ENCODE results near the gene VIPAS39. TPM values are rescaled to one million over a fixed set of nuclear protein-coding genes. Genes with fewer than 3 reads are reported as not detected.

VIPAS39 gene
- total RNA-seq, 1 experiment from 2014 or later = 16.7 TPM

- TF ChIP-seq EZH2 (IDR thresholded peaks at IDR 0.05; ENCODE audit: borderline replicate concordance, low read depth, low read length, poor library complexity, severe bottlenecking) (no peak), CTCF (conservative IDR thresholded peaks at IDR 0.05; ENCODE audit: low read depth, low read length) (no peak)
- Histone ChIP-seq H3K9me3 (ENCODE audit: low read depth, low read length, poor library complexity, severe bottlenecking) (no peaks in the 10 kb centered on the region), H3K27ac (ENCODE audit: low read depth, low read length, poor library complexity, severe bottlenecking) (no peak overlapping the region), H3K4me1 (ENCODE audit: insufficient read depth, low read length, poor library complexity, severe bottlenecking) (no peaks in the 10 kb centered on the region), H3K4me3 (ENCODE audit: low read depth, low read length, poor library complexity, severe bottlenecking) (no peak overlapping the region), H3K36me3 (ENCODE audit: insufficient read depth, low read length, poor library complexity, severe bottlenecking) (peaks cover 20% of the 10 kb centered on the region), H3K27me3 (replicated peaks; ENCODE audit: insufficient read depth, low read depth, low read length, poor library complexity) (no peaks in the 10 kb centered on the region)
- intact Hi-C loops (cut with micrococcal nuclease; ENCODE audit: unreplicated experiment) = no loop called here
- DNase-seq (ENCODE audit: low spot score) = no peak
- no TSS peak for BruUV-seq (replicated peaks)
- POLR2A ChIA-PET (ENCODE audit: low non-redundant PET) = no interaction called here
- CTCF ChIA-PET = no interaction called here
Observed at GRCh38 chr14:77439861-77440260, 17.5 kb downstream of the VIPAS39 start.

- Histone ChIP-seq H3K36me3 (ENCODE audit: insufficient read depth, low read length, poor library complexity, severe bottlenecking) (peaks cover 24% of the 10 kb centered on the region), H3K4me1 (ENCODE audit: insufficient read depth, low read length, poor library complexity, severe bottlenecking) (no peaks in the 10 kb centered on the region), H3K27me3 (replicated peaks; ENCODE audit: insufficient read depth, low read depth, low read length, poor library complexity) (no peaks in the 10 kb centered on the region), H3K4me3 (ENCODE audit: low read depth, low read length, poor library complexity, severe bottlenecking) (no peak overlapping the region), H3K27ac (ENCODE audit: low read depth, low read length, poor library complexity, severe bottlenecking) (no peak overlapping the region), H3K9me3 (ENCODE audit: low read depth, low read length, poor library complexity, severe bottlenecking) (no peaks in the 10 kb centered on the region)
- no TSS peak for BruUV-seq (replicated peaks)
- TF ChIP-seq EZH2 (IDR thresholded peaks at IDR 0.05; ENCODE audit: borderline replicate concordance, low read depth, low read length, poor library complexity, severe bottlenecking) = no peak
- TF ChIP-seq CTCF (conservative IDR thresholded peaks at IDR 0.05; ENCODE audit: low read depth, low read length) = no peak
- POLR2A ChIA-PET (ENCODE audit: low non-redundant PET) = interaction anchor here (0.6 kb wide), 1 partner anchor 414 kb away, joined by 4 read pairs; no protein-coding TSS in a partner anchor
- DNase-seq (ENCODE audit: low spot score) = no peak
- CTCF ChIA-PET = no interaction called here
- intact Hi-C loops (cut with micrococcal nuclease; ENCODE audit: unreplicated experiment) = no loop called here
Observed at GRCh38 chr14:77438596-77438995, 18.8 kb downstream of the VIPAS39 start.

- intact Hi-C loops (cut with micrococcal nuclease; ENCODE audit: unreplicated experiment) = no loop called here
- CTCF ChIA-PET = no interaction called here
- Histone ChIP-seq H3K36me3 (ENCODE audit: insufficient read depth, low read length, poor library complexity, severe bottlenecking) (peaks cover 16% of the 10 kb centered on the region), H3K27ac (ENCODE audit: low read depth, low read length, poor library complexity, severe bottlenecking) (no peak overlapping the region), H3K4me1 (ENCODE audit: insufficient read depth, low read length, poor library complexity, severe bottlenecking) (no peaks in the 10 kb centered on the region), H3K27me3 (replicated peaks; ENCODE audit: insufficient read depth, low read depth, low read length, poor library complexity) (no peaks in the 10 kb centered on the region), H3K4me3 (ENCODE audit: low read depth, low read length, poor library complexity, severe bottlenecking) (no peak overlapping the region), H3K9me3 (ENCODE audit: low read depth, low read length, poor library complexity, severe bottlenecking) (no peaks in the 10 kb centered on the region)
- POLR2A ChIA-PET (ENCODE audit: low non-redundant PET) = no interaction called here
- BruUV-seq (replicated peaks) = no TSS peak
- TF ChIP-seq EZH2 (IDR thresholded peaks at IDR 0.05; ENCODE audit: borderline replicate concordance, low read depth, low read length, poor library complexity, severe bottlenecking) (no peak), CTCF (conservative IDR thresholded peaks at IDR 0.05; ENCODE audit: low read depth, low read length) (no peak)
- no peak for DNase-seq (ENCODE audit: low spot score)
Observed at GRCh38 chr14:77436042-77436441, 21.4 kb downstream of the VIPAS39 start.

All from A673 (cell line).